Ovary (tissue), 3 donors: ENCODE results near the gene ZNF358.

Experiments
- EP300 ChIP-seq: sonication (generic); formaldehyde crosslinking; IDR thresholded peaks from one replicate; pipeline ENCODE4 v1.6.1; 2017; ENCODE audit warnings: antibody characterized with exemption
- TF ChIP-seq, protein P1 (sequence below), 3 donors: fragments of 450-650 bp in 2 of 3; fragments of 200-600 bp in 1 of 3; IDR thresholded peaks; one replicate each; pipeline versions ENCODE4 v1.5.1 to v1.8.0; 2016 to 2022; ENCODE audit warnings: antibody characterized with exemption in 3 of 3, mild to moderate bottlenecking in 1 of 3
- donor health status: DM: no; HTN: no; CAD: no.

DNA sequence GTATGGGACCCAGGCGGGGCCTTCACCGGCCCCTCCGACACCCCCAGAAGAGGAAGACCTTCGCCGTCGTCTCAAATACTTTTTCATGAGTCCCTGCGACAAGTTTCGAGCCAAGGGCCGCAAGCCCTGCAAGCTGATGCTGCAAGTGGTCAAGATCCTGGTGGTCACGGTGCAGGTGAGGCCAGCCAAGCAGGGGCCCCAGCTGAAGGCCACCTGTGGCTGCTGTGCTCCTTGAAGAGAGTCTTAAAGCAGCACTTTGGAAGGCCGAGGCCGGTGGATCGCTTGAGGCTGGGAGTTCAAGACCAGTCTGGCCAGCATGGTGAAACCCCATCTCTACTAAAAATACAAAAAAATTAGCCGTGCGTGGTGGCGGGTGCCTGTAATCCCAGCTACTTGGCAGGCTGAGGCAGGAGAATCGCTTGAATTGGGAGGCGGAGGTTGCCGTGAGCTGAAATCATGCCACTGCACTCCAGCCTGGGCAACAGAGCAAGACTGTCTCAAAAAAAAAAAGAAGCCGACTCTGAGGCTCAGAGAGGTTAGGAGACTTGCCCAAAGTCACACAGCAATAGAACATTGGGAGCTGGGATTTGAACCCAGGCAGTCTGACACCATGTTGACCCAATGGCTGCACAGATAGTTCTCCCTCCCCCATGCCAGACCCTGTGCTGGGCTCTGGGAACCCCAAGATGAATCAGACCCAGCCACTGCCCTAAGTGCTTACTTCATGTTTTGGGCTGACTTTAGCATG lies 9.3 kb downstream of the ZNF358 start:
- no peak for TF ChIP-seq EP300
- TF ChIP-seq, protein P1, sequence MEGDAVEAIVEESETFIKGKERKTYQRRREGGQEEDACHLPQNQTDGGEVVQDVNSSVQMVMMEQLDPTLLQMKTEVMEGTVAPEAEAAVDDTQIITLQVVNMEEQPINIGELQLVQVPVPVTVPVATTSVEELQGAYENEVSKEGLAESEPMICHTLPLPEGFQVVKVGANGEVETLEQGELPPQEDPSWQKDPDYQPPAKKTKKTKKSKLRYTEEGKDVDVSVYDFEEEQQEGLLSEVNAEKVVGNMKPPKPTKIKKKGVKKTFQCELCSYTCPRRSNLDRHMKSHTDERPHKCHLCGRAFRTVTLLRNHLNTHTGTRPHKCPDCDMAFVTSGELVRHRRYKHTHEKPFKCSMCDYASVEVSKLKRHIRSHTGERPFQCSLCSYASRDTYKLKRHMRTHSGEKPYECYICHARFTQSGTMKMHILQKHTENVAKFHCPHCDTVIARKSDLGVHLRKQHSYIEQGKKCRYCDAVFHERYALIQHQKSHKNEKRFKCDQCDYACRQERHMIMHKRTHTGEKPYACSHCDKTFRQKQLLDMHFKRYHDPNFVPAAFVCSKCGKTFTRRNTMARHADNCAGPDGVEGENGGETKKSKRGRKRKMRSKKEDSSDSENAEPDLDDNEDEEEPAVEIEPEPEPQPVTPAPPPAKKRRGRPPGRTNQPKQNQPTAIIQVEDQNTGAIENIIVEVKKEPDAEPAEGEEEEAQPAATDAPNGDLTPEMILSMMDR (IDR thresholded peaks at IDR 0.05), result no peak
